SK-N-SH (cell line): ENCODE results near the gene CTNNA3. TPM values are rescaled to one million over a fixed set of nuclear protein-coding genes. Genes with fewer than 3 reads are reported as not detected.

Source experiments
- CTCF ChIA-PET: fragments of 300-600, 350-600 bp; formaldehyde crosslinking; extraction: SDS; loops from one replicate; lab custom pipeline; 2021; lab: Yijun Ruan, JAX
- POLR2A ChIA-PET: fragments of 350-600 bp; sonication (Branson Sonifier 250); formaldehyde crosslinking; extraction: SDS; loops from one replicate; lab custom pipeline; 2020; ENCODE audit warnings: antibody characterized with exemption, inconsistent platforms; lab: Yijun Ruan, JAX
- DNase-seq: peaks from one replicate; pipeline ENCODE4 v3.0.0; 2012
- H2AFZ ChIP-seq: fragments of 200-600 bp; sonication (generic); 2 replicates; pipeline ENCODE4 v1.8.1; 2016; ENCODE audit warnings: antibody characterized with exemption, mild to moderate bottlenecking, low read depth
- H3F3A ChIP-seq: fragments of 200-600 bp; sonication (generic); replicated peaks from 2 replicates; pipeline ENCODE3; 2016; ENCODE audit warnings: antibody characterized with exemption, mild to moderate bottlenecking; ENCODE audit not compliant: insufficient read depth
- H3K27ac ChIP-seq, 2 experiments: fragments of 200-500 bp in 1 of 2; fragments of 200-600 bp in 1 of 2; sonication (Bioruptor generic) in 1 of 2; sonication (generic), shearing (Covaris generic) in 1 of 2; 2 replicates each; pipeline versions ENCODE4 v1.5.1 to v1.6.1; 2014 to 2016; ENCODE audit warnings: low read depth in 2 of 2, inconsistent platforms in 1 of 2, low read length in 1 of 2, mild to moderate bottlenecking in 1 of 2, mixed read lengths in 1 of 2
- H3K27me3 ChIP-seq: fragments of 200-600 bp; sonication (generic), shearing (Covaris generic); 2 replicates; pipeline ENCODE4 v1.6.1; 2016; ENCODE audit warnings: mixed run types; ENCODE audit not compliant: insufficient read depth
- H3K36me3 ChIP-seq, 2 experiments: fragments of 200-500 bp in 1 of 2; fragments of 200-600 bp in 1 of 2; sonication (Bioruptor generic) in 1 of 2; sonication (generic) in 1 of 2; replicated peaks in 1 of 2; 2 replicates each; pipeline versions ENCODE3 to v1.5.1; 2014 to 2016; ENCODE audit warnings: low read length in 1 of 2, mild to moderate bottlenecking in 1 of 2; ENCODE audit not compliant: insufficient read depth in 2 of 2, control insufficient read depth in 1 of 2
- H3K4me1 ChIP-seq, 2 experiments: fragments of 200-500 bp in 1 of 2; fragments of 200-600 bp in 1 of 2; sonication (Bioruptor generic) in 1 of 2; sonication (generic), shearing (Covaris generic) in 1 of 2; 2 replicates each; pipeline versions ENCODE4 v1.5.1 to v1.6.1; 2014 to 2016; ENCODE audit warnings: low read depth in 1 of 2, low read length in 1 of 2, mixed run types in 1 of 2; ENCODE audit not compliant: insufficient read depth in 2 of 2, control insufficient read depth in 1 of 2
- H3K4me2 ChIP-seq: fragments of 200-600 bp; sonication (generic), shearing (Covaris generic); 2 replicates; pipeline ENCODE4 v1.6.1; 2017; ENCODE audit warnings: mixed run types
- H3K4me3 ChIP-seq, 2 experiments: fragments of 200-500 bp in 1 of 2; fragments of 200-600 bp in 1 of 2; sonication (Bioruptor generic) in 1 of 2; sonication (generic), shearing (Covaris generic) in 1 of 2; 2 replicates each; pipeline versions ENCODE4 v1.5.1 to v1.8.1; 2014 to 2016; ENCODE audit warnings: low read depth in 2 of 2, inconsistent platforms in 1 of 2, low read length in 1 of 2, mild to moderate bottlenecking in 1 of 2, mixed read lengths in 1 of 2, moderate library complexity in 1 of 2
- H3K79me2 ChIP-seq: fragments of 200-600 bp; sonication (generic); 2 replicates; pipeline ENCODE4 v1.8.1; 2017; ENCODE audit warnings: mild to moderate bottlenecking; ENCODE audit not compliant: insufficient read depth
- H3K9ac ChIP-seq: fragments of 200-600 bp; sonication (generic); 2 replicates; pipeline ENCODE4 v1.6.1; 2017; ENCODE audit warnings: mixed run types
- H3K9me2 ChIP-seq: fragments of 200-600 bp; sonication (generic); 2 replicates; pipeline ENCODE4 v1.6.1; 2017; ENCODE audit warnings: mixed run types
- H3K9me3 ChIP-seq: fragments of 200-600 bp; sonication (generic); 2 replicates; pipeline ENCODE4 v1.6.1; 2017; ENCODE audit warnings: mixed run types, mild to moderate bottlenecking, moderate library complexity
- H4K20me1 ChIP-seq: fragments of 200-600 bp; sonication (generic); 2 replicates; pipeline ENCODE4 v1.6.1; 2017; ENCODE audit warnings: mild to moderate bottlenecking, mixed run types; ENCODE audit not compliant: insufficient read depth
- CHD2 ChIP-seq: fragments of 150-350 bp; IDR thresholded peaks from 2 replicates; pipeline ENCODE4 v1.6.1; 2018; ENCODE audit warnings: low read length; ENCODE audit not compliant: partially characterized antibody
- ELF1 ChIP-seq: IDR thresholded peaks from 2 replicates; pipeline ENCODE4 v1.4.0; 2012
- EP300 ChIP-seq, 2 experiments: IDR thresholded peaks; 2 replicates each; pipeline versions ENCODE4 v1.4.0 to v1.6.1; 2012; ENCODE audit warnings: borderline replicate concordance in 1 of 2, low read depth in 1 of 2, low read length in 1 of 2
- EZH2phosphoT487 ChIP-seq: fragments of 200-600 bp; sonication (generic); IDR thresholded peaks from 2 replicates; pipeline ENCODE4 v1.6.1; 2017; ENCODE audit warnings: low read depth, mixed run types, mild to moderate bottlenecking, antibody characterized with exemption, moderate library complexity, borderline replicate concordance
- FOSL2 ChIP-seq: IDR thresholded peaks from 2 replicates; pipeline ENCODE4 v1.4.0; 2012; ENCODE audit warnings: low read depth, mild to moderate bottlenecking, moderate library complexity, borderline replicate concordance
- FOXJ3 ChIP-seq: sonication (generic); formaldehyde crosslinking; IDR thresholded peaks from 2 replicates; pipeline ENCODE4 v1.5.1; 2020; ENCODE audit warnings: mild to moderate bottlenecking, missing genetic modification reagents
- GABPA ChIP-seq: IDR thresholded peaks from 2 replicates; pipeline ENCODE4 v1.4.0; 2012; ENCODE audit warnings: low read depth, mild to moderate bottlenecking
- GATA2 ChIP-seq: sonication (generic); formaldehyde crosslinking; IDR thresholded peaks from 2 replicates; pipeline ENCODE4 v1.5.0; 2020; ENCODE audit warnings: mild to moderate bottlenecking, missing genetic modification reagents
- JUND ChIP-seq: IDR thresholded peaks from 2 replicates; pipeline ENCODE4 v1.4.0; 2012
- MEF2A ChIP-seq: IDR thresholded peaks from 2 replicates; pipeline ENCODE4 v1.4.0; 2012; ENCODE audit warnings: low read depth, borderline replicate concordance
- NFIC ChIP-seq: IDR thresholded peaks from 2 replicates; pipeline ENCODE4 v1.4.0; 2012; ENCODE audit warnings: borderline replicate concordance
- POLR2AphosphoS5 ChIP-seq: IDR thresholded peaks from 2 replicates; pipeline ENCODE4 v1.6.1; 2012; ENCODE audit warnings: low read depth, low read length
- RCOR1 ChIP-seq: fragments of 150-350 bp; IDR thresholded peaks from 2 replicates; pipeline ENCODE4 v1.6.1; 2017; ENCODE audit warnings: antibody characterized with exemption, low read length
- RFX5 ChIP-seq: IDR thresholded peaks from 2 replicates; pipeline ENCODE4 v1.6.1; 2012; ENCODE audit warnings: mild to moderate bottlenecking, improper control_type of control experiment, low read length
- RXRA ChIP-seq: IDR thresholded peaks from 2 replicates; pipeline ENCODE4 v1.4.0; 2012; ENCODE audit warnings: low read depth, mild to moderate bottlenecking, borderline replicate concordance
- SIN3A ChIP-seq: IDR thresholded peaks from 2 replicates; pipeline ENCODE4 v1.6.1; 2012; ENCODE audit warnings: low read depth, mild to moderate bottlenecking, low read length, moderate library complexity, borderline replicate concordance
- SMC3 ChIP-seq: IDR thresholded peaks from 2 replicates; pipeline ENCODE4 v1.6.1; 2012; ENCODE audit warnings: low read depth, low read length, improper control_type of control experiment
- TAF1 ChIP-seq: IDR thresholded peaks from 2 replicates; pipeline ENCODE4 v1.6.1; 2012; ENCODE audit warnings: low read depth, mild to moderate bottlenecking, low read length, moderate library complexity, borderline replicate concordance
- TCF12 ChIP-seq: IDR thresholded peaks from 2 replicates; pipeline ENCODE4 v1.4.0; 2012
- TEAD4 ChIP-seq: IDR thresholded peaks from 2 replicates; pipeline ENCODE4 v1.4.0; 2012; ENCODE audit warnings: mild to moderate bottlenecking, borderline replicate concordance; ENCODE audit not compliant: insufficient read depth
- YY1 ChIP-seq: IDR thresholded peaks from 2 replicates; pipeline ENCODE4 v1.4.0; 2012; ENCODE audit warnings: low read depth, mild to moderate bottlenecking
- WGBS: methylation state at CpG from one replicate; pipeline ENCODE4 v1.1.6; 2017; ENCODE audit warnings: low lambda C conversion rate; 5-methylcytosine and 5-hydroxymethylcytosine counted together
- polyA plus RNA-seq, 3 experiments: library from polyadenylated mRNA; depleted of rRNA; stranded (reverse); fragments of >200 nt; gene quantifications; 2 replicates each; pipeline ENCODE4 v1.2.3, GENCODE V29; 2012
- TF ChIP-seq, protein P1 (sequence below): fragments of 200-600 bp; sonication (generic); IDR thresholded peaks from 2 replicates; pipeline ENCODE4 v1.6.1; 2017; ENCODE audit warnings: antibody characterized with exemption, mild to moderate bottlenecking, moderate library complexity
- TF ChIP-seq, protein P2 (sequence below): IDR thresholded peaks from 2 replicates; pipeline ENCODE4 v1.4.0; 2012; ENCODE audit warnings: low read depth, borderline replicate concordance
- TF ChIP-seq, protein P3 (sequence below): IDR thresholded peaks from 2 replicates; pipeline ENCODE4 v1.4.0; 2012; ENCODE audit warnings: low read depth, borderline replicate concordance
- TF ChIP-seq, protein P4 (sequence below): IDR thresholded peaks from 2 replicates; pipeline ENCODE4; 2012
- TF ChIP-seq, protein P5 (sequence below): fragments of 150-350 bp; IDR thresholded peaks from 2 replicates; pipeline ENCODE4 v1.6.1; 2017; ENCODE audit warnings: antibody characterized with exemption, low read length, low read depth, borderline replicate concordance
- TF ChIP-seq, protein P6 (sequence below): IDR thresholded peaks from 2 replicates; pipeline ENCODE4 v1.4.0; 2012; ENCODE audit warnings: low read depth

The CTNNA3 gene
- polyA plus RNA-seq, 1 of the 3 experiments (the other 2 are of a cell fraction): not detected

DNA sequence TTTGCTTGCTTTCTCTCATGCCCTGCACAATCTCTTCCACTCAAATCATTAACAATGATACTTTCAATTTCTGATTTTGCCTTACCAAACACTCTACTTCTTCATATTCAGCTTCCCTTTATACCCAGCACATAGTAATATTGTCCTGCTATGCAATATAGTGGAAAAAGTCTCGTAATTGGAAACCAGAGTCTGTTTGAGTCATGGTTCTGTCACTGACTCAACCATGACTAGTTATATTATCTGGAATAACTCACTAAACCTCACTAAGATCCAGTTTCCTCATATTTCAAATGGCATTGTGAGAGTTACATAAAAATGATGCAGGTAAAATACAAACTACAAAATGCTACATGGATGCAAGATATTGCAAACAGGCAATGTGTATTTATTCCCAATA is 868.6 kb downstream of the CTNNA3 start:
- 3% methylated on average over 1 of the region's 1 CpG for WGBS
- Histone ChIP-seq H4K20me1 (no peaks in the 10 kb centered on the region), H3K79me2 (no peaks in the 10 kb centered on the region), H3K9me3 (no peaks in the 10 kb centered on the region), H3K4me2 (no peak overlapping the region; the same call in 1 of the 2 replicates), H3K4me1 (no peaks in the 10 kb centered on the region; a peak in 1 of 4 replicates), H3K27ac (peak overlapping the region in 1 of 2 experiments; percentile 23; a peak in 1 of 4 replicates), H3K9me2 (no peaks in the 10 kb centered on the region), H3K36me3 (no peaks in the 10 kb centered on the region), H2AFZ (no peak overlapping the region), H3K9ac (no peak overlapping the region), H3K27me3 (no peaks in the 10 kb centered on the region), H3K4me3 (no peak overlapping the region), H3F3A (no peaks in the 10 kb centered on the region)
- ChIA-PET POLR2A (no interaction called here), CTCF (no interaction called here)
- no peak for DNase-seq
- TF ChIP-seq SIN3A: no peak
- TF ChIP-seq, protein P1, sequence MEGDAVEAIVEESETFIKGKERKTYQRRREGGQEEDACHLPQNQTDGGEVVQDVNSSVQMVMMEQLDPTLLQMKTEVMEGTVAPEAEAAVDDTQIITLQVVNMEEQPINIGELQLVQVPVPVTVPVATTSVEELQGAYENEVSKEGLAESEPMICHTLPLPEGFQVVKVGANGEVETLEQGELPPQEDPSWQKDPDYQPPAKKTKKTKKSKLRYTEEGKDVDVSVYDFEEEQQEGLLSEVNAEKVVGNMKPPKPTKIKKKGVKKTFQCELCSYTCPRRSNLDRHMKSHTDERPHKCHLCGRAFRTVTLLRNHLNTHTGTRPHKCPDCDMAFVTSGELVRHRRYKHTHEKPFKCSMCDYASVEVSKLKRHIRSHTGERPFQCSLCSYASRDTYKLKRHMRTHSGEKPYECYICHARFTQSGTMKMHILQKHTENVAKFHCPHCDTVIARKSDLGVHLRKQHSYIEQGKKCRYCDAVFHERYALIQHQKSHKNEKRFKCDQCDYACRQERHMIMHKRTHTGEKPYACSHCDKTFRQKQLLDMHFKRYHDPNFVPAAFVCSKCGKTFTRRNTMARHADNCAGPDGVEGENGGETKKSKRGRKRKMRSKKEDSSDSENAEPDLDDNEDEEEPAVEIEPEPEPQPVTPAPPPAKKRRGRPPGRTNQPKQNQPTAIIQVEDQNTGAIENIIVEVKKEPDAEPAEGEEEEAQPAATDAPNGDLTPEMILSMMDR: no peak
- TF ChIP-seq, protein P2, sequence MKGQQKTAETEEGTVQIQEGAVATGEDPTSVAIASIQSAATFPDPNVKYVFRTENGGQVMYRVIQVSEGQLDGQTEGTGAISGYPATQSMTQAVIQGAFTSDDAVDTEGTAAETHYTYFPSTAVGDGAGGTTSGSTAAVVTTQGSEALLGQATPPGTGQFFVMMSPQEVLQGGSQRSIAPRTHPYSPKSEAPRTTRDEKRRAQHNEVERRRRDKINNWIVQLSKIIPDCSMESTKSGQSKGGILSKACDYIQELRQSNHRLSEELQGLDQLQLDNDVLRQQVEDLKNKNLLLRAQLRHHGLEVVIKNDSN: no peak
- no peak for TF ChIP-seq YY1
- TF ChIP-seq, protein P3, sequence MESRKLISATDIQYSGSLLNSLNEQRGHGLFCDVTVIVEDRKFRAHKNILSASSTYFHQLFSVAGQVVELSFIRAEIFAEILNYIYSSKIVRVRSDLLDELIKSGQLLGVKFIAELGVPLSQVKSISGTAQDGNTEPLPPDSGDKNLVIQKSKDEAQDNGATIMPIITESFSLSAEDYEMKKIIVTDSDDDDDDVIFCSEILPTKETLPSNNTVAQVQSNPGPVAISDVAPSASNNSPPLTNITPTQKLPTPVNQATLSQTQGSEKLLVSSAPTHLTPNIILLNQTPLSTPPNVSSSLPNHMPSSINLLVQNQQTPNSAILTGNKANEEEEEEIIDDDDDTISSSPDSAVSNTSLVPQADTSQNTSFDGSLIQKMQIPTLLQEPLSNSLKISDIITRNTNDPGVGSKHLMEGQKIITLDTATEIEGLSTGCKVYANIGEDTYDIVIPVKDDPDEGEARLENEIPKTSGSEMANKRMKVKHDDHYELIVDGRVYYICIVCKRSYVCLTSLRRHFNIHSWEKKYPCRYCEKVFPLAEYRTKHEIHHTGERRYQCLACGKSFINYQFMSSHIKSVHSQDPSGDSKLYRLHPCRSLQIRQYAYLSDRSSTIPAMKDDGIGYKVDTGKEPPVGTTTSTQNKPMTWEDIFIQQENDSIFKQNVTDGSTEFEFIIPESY: no peak
- peak; percentile 26; the same call in 1 of the 2 replicates for TF ChIP-seq POLR2AphosphoS5
- TF ChIP-seq, protein P4, sequence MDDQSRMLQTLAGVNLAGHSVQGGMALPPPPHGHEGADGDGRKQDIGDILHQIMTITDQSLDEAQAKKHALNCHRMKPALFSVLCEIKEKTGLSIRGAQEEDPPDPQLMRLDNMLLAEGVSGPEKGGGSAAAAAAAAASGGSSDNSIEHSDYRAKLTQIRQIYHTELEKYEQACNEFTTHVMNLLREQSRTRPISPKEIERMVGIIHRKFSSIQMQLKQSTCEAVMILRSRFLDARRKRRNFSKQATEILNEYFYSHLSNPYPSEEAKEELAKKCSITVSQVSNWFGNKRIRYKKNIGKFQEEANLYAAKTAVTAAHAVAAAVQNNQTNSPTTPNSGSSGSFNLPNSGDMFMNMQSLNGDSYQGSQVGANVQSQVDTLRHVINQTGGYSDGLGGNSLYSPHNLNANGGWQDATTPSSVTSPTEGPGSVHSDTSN: peak; percentile 85
- peak; percentile 48; the same call in 1 of the 2 replicates for TF ChIP-seq NFIC
- no peak for TF ChIP-seq TAF1
- TF ChIP-seq, protein P5, sequence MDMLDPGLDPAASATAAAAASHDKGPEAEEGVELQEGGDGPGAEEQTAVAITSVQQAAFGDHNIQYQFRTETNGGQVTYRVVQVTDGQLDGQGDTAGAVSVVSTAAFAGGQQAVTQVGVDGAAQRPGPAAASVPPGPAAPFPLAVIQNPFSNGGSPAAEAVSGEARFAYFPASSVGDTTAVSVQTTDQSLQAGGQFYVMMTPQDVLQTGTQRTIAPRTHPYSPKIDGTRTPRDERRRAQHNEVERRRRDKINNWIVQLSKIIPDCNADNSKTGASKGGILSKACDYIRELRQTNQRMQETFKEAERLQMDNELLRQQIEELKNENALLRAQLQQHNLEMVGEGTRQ: no peak
- no peak for TF ChIP-seq SMC3
- TF ChIP-seq GATA2 (CRISPR knock-in tag): no peak
- TF ChIP-seq CHD2: no peak
- TF ChIP-seq, protein P6, sequence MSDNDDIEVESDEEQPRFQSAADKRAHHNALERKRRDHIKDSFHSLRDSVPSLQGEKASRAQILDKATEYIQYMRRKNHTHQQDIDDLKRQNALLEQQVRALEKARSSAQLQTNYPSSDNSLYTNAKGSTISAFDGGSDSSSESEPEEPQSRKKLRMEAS: peak; percentile 51; the same call in 1 of the 2 replicates
- no peak for TF ChIP-seq EZH2phosphoT487
- TF ChIP-seq GABPA: no peak
- TF ChIP-seq TCF12: peak; percentile 90
- peak in 1 of 2 experiments; percentile 73; a peak in 2 of 4 replicates for TF ChIP-seq EP300 (IDR thresholded peaks at IDR 0.05; ENCODE audit: borderline replicate concordance in 1 of 2, low read depth in 1 of 2, low read length in 1 of 2)
- TF ChIP-seq FOSL2: peak; percentile 90
- TF ChIP-seq FOXJ3 (CRISPR knock-in tag): no peak
- peak; percentile 91 for TF ChIP-seq JUND
- no peak for TF ChIP-seq MEF2A
- peak; percentile 21; the same call in 1 of the 2 replicates for TF ChIP-seq ELF1
- TF ChIP-seq TEAD4: peak; percentile 39; the same call in 1 of the 2 replicates
- no peak for TF ChIP-seq RFX5
- TF ChIP-seq RCOR1: no peak
- no peak for TF ChIP-seq RXRA
